CD4-positive, alpha-beta T cell (primary cell): Measurements from ENCODE around the gene MAST2. TPM values are rescaled to one million over a fixed set of nuclear protein-coding genes. Genes with fewer than 3 reads are reported as not detected.

Experiments used
- ATAC-seq: fragments of 200-7000 bp; cut with Tn5 transposase; one replicate; pipeline ENCODE4 v1.10.0; 2022; ENCODE audit warnings: mild to moderate bottlenecking; ENCODE audit not compliant: poor library complexity
- CTCF ChIA-PET: fragments of 350-600 bp; sonication (Branson Sonifier 250); formaldehyde crosslinking; loops from one replicate; lab custom pipeline; 2021; ENCODE audit warnings: antibody characterized with exemption, inconsistent platforms; lab: Charles Lee
- POLR2A ChIA-PET: fragments of 350-600 bp; sonication (Branson Sonifier 250); formaldehyde crosslinking; loops from one replicate; lab custom pipeline; 2021; ENCODE audit warnings: antibody characterized with exemption, inconsistent platforms; lab: Charles Lee
- DNase-seq, 14 experiments: peaks; one replicate each; pipeline ENCODE4 v3.0.0-alpha.2; 2013 to 2020; ENCODE audit warnings: mixed read lengths in 2 of 14
- H3K27ac ChIP-seq, 2 donors: one replicate each; pipeline versions ENCODE4 v1.5.1 to v1.7.0; 2013; ENCODE audit warnings: low read length in 2 of 2, low read depth in 1 of 2, mild to moderate bottlenecking in 1 of 2
- H3K27me3 ChIP-seq, 2 experiments: 1 replicate in 1 of 2; 2 replicates in 1 of 2; pipeline versions ENCODE4 v1.6.1 to v1.7.0; 2013; ENCODE audit warnings: low read length in 2 of 2, control low read depth in 1 of 2, mild to moderate bottlenecking in 1 of 2, moderate library complexity in 1 of 2; ENCODE audit not compliant: insufficient read depth in 2 of 2, control insufficient read depth in 1 of 2
- H3K36me3 ChIP-seq: one replicate; pipeline ENCODE4 v1.6.1; 2013; ENCODE audit warnings: low read length, control low read depth; ENCODE audit not compliant: insufficient read depth
- H3K4me1 ChIP-seq: one replicate; pipeline ENCODE4 v1.6.1; 2013; ENCODE audit warnings: low read length, control low read depth; ENCODE audit not compliant: insufficient read depth
- H3K4me3 ChIP-seq: one replicate; pipeline ENCODE4 v1.5.1; 2013; ENCODE audit warnings: mild to moderate bottlenecking, low read length, moderate library complexity
- H3K9me3 ChIP-seq, 2 experiments: 1 replicate in 1 of 2; 2 replicates in 1 of 2; pipeline versions ENCODE4 v1.6.1 to v1.7.0; 2013; ENCODE audit warnings: low read length in 2 of 2, mild to moderate bottlenecking in 2 of 2, control low read depth in 1 of 2, moderate library complexity in 1 of 2; ENCODE audit not compliant: control insufficient read depth in 1 of 2, insufficient read depth in 1 of 2
- H3K27ac Mint-ChIP-seq: one replicate; pipeline ENCODE4 v1.8.0; 2020; ENCODE audit warnings: mixed read lengths
- H3K27me3 Mint-ChIP-seq: one replicate; pipeline ENCODE4 v1.8.0; 2021; ENCODE audit warnings: mixed read lengths
- H3K36me3 Mint-ChIP-seq: one replicate; pipeline ENCODE4 v1.8.0; 2021; ENCODE audit warnings: low read depth, mixed read lengths
- H3K4me1 Mint-ChIP-seq: one replicate; pipeline ENCODE4 v1.8.0; 2021; ENCODE audit warnings: low read depth, mixed read lengths
- H3K4me3 Mint-ChIP-seq: one replicate; pipeline ENCODE4 v1.8.0; 2020; ENCODE audit warnings: mild to moderate bottlenecking, mixed read lengths
- H3K9me3 Mint-ChIP-seq: one replicate; pipeline ENCODE4 v1.8.0; 2020; ENCODE audit warnings: mixed read lengths
- intact Hi-C, 2 experiments: fragments of 100-400 bp; cut with DNase I in 1 of 2; cut with micrococcal nuclease in 1 of 2; formaldehyde crosslinking; loops; one replicate each; pipeline versions ENCODE4 v1.15.1 to v1.9.0; 2023 to 2025; cut with DNase I, micrococcal nuclease
- total RNA-seq, 174 experiments: library from RNA in 2 of 174; stranded (reverse) in 2 of 174; gene quantifications; one replicate each; pipeline ENCODE4 v1.2.3 and lab custom pipeline; 2021 to 2026
- TF ChIP-seq, protein P1 (sequence below): fragments of 200-600 bp; IDR thresholded peaks from one replicate; pipeline ENCODE4 v1.8.0; 2022; ENCODE audit warnings: antibody characterized with exemption, mild to moderate bottlenecking

MAST2 gene
- total RNA-seq, 2 experiments from 2014 or later, result 5.7 to 6.5 TPM

DNA sequence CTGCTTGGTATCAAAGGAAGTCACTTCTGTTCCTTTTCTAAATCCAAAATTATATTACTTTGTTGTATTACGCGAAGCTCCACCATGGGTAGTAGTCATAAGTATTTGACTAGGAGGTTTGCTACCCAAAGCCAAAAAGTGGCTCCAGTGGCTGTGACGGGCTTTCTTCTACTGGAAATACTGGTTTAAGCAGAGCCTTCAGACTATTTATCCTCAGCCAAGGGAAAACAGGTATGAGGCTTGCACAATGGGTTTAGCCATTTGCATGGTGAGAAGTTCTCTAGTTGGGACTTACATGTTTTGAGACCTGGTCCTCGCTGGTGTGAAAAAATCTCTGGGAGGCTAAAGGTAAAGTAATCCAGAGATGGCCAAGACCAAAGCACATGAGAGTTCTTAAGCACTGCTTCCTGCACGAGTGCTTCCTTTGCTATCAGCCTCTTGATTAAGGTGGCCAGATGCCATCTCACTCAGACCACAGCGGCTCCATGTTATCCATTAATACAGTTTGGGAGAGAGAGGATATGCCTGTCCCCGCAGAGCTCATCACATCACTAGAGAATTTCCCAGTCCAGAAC, 207.8 kb downstream of the MAST2 start:
- Mint-ChIP-seq H3K4me3 (no peak overlapping the region), H3K9me3 (no peaks in the 10 kb centered on the region), H3K36me3 (peaks cover 34% of the 10 kb centered on the region), H3K27ac (no peak overlapping the region), H3K27me3 (no peaks in the 10 kb centered on the region), H3K4me1 (no peaks in the 10 kb centered on the region)
- ChIA-PET CTCF (no interaction called here), POLR2A (no interaction called here)
- H3K9me3 ChIP-seq, result no peaks in the 10 kb centered on the region
- H3K27me3 ChIP-seq, result no peaks in the 10 kb centered on the region
- H3K4me1 ChIP-seq, result no peaks in the 10 kb centered on the region
- H3K4me3 ChIP-seq, result no peak overlapping the region
- ATAC-seq (no peak), DNase-seq (no peak)
- peaks cover 17% of the 10 kb centered on the region for H3K36me3 ChIP-seq
- intact Hi-C loops, result no loop called here
- no peak overlapping the region for H3K27ac ChIP-seq
- TF ChIP-seq, protein P1, sequence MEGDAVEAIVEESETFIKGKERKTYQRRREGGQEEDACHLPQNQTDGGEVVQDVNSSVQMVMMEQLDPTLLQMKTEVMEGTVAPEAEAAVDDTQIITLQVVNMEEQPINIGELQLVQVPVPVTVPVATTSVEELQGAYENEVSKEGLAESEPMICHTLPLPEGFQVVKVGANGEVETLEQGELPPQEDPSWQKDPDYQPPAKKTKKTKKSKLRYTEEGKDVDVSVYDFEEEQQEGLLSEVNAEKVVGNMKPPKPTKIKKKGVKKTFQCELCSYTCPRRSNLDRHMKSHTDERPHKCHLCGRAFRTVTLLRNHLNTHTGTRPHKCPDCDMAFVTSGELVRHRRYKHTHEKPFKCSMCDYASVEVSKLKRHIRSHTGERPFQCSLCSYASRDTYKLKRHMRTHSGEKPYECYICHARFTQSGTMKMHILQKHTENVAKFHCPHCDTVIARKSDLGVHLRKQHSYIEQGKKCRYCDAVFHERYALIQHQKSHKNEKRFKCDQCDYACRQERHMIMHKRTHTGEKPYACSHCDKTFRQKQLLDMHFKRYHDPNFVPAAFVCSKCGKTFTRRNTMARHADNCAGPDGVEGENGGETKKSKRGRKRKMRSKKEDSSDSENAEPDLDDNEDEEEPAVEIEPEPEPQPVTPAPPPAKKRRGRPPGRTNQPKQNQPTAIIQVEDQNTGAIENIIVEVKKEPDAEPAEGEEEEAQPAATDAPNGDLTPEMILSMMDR, result no peak

DNA sequence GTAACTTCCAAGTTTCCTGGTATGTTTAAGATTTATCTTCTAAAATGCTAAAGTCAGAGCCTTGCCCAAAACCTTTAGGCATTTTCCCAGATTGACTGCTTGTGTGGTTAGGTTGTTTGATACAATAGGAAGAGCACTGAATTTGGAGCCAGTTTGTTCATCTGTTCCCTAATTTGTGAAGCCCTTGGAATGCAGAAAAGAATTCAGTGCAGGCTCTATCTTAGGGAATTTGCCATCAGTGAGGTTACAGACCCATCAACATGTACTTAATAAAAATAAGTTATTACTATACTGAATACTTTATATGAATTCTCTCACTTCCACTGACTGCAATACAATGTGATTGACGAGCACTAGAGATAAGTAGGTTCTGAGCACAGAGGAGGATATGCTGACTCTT, 208.8 kb downstream of the MAST2 start:
- Mint-ChIP-seq H3K27me3 (no peaks in the 10 kb centered on the region), H3K9me3 (no peaks in the 10 kb centered on the region), H3K4me1 (no peaks in the 10 kb centered on the region), H3K4me3 (no peak overlapping the region), H3K36me3 (peaks cover 28% of the 10 kb centered on the region), H3K27ac (no peak overlapping the region)
- POLR2A ChIA-PET, result no interaction called here
- intact Hi-C loops, result no loop called here
- H3K27ac ChIP-seq, result no peak overlapping the region
- H3K9me3 ChIP-seq, result no peaks in the 10 kb centered on the region
- H3K36me3 ChIP-seq, result peaks cover 13% of the 10 kb centered on the region
- H3K4me1 ChIP-seq, result no peaks in the 10 kb centered on the region
- ATAC-seq (no peak), DNase-seq (no peak)
- H3K27me3 ChIP-seq, result no peaks in the 10 kb centered on the region
- CTCF ChIA-PET, result no interaction called here
- TF ChIP-seq, protein P1, result no peak
- no peak overlapping the region for H3K4me3 ChIP-seq

DNA sequence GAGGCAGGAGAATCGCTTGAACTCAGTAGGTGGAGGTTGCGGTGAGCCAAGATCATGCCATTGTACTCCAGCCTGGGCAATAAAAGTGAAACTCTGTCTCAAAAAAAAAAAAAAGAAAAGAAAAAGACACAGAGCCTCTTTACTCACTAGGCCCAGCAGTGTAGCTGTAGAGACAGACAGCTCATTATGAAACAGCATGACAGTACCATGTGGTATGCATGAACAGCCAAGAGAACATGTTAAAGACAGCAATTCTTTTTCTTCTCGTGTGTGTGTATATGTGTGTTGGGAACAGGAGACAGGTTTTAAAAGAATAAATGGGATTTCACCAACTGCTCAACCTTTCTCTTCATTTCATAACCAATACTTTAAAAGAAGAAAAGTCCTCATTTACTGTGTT, 210.2 kb downstream of the MAST2 start:
- Histone ChIP-seq H3K27me3 (no peaks in the 10 kb centered on the region), H3K9me3 (no peaks in the 10 kb centered on the region), H3K4me3 (no peak overlapping the region), H3K36me3 (peaks cover 10% of the 10 kb centered on the region), H3K27ac (no peak overlapping the region), H3K4me1 (no peaks in the 10 kb centered on the region)
- Mint-ChIP-seq H3K27ac (no peak overlapping the region), H3K4me1 (no peaks in the 10 kb centered on the region), H3K9me3 (no peaks in the 10 kb centered on the region), H3K4me3 (no peak overlapping the region), H3K27me3 (no peaks in the 10 kb centered on the region), H3K36me3 (peaks cover 15% of the 10 kb centered on the region)
- CTCF ChIA-PET, result no interaction called here
- DNase-seq, result no peak
- TF ChIP-seq, protein P1, result no peak
- ATAC-seq, result no peak
- POLR2A ChIA-PET, result no interaction called here
- intact Hi-C loops, result no loop called here
